NAMALWA (cell line): Measurements from ENCODE around the gene EXOC4.
"Not testable (repeated sequence)": the region's sequence is repeated elsewhere in the genome, so short reads cannot be mapped to it uniquely, and the experiment has no call there.

ENCODE experiments used
- DNase-seq: peaks from one replicate; pipeline ENCODE4 v3.0.0-alpha.2; 2015; ENCODE audit warnings: low spot score

Gene EXOC4

DNA sequence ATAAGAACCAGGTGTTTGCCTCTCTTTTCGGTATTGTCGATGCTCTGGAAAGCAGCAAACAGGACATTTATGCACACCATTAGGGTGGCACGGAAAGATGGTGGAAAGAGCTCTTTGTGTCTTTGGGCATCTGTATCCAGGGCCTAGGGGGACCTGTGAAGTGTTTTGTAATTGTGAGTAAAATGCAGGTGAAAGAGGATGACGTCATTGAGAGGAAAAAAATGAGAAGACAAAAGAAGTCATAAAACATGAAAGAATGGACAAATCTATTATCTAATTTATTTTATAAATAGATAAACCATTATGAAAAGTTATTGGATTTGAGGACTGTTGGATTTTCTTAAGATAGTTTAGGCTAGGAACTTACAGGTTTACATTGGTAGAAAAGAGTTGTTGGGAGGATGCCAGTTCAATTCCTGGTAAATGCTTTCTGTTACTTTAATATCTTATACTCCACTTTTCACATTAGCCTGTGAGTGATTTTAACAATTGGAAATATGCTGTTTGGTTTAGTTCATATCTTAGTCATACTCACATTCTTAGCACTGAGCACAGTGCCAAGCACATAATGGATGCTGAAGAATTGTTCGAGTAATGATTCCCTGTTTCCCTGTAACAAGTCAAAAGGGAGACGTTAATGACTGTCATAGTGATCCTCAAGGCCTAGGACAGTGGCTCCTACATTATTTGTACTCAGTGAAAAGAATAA is 62.6 kb downstream of the EXOC4 start:
- DNase-seq, result no peak

DNA sequence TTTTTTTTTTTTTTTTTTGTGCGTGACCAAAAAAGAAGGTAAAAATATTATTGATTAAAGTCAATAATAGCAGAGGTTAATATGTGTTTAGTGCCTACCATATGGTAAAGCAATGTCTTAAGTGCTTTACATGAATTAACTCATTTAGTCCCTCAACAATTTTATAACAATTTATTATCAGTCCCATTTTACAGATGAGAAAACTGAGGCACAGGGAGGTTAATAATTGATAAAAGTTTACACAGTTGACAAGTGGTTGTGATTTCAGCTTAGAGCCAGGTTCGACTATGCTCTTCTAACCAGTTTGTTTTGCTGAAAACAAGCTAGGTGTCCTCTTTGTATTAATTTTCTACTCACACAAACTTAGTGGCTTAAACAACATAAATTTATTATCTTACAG is 67.0 kb downstream of the EXOC4 start:
- no peak for DNase-seq

DNA sequence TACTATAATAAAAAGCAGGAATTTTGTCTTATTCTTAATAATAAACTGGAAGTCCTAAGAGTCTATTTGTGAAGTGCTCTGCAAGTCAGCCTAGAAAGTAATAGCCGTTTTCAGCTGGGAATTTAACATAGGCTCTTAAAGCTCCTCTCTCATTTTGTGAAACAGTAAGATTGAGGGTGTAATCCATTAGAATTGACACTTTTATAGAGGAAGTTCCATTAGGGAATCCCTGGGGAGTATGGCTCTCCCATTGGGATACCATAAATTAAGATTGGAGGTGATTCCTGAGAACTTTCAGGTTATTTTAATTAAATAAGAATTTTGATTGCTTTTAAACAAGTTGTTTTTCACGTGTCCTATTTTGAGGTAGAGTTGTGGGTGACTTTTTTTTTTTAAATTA is 68.0 kb downstream of the EXOC4 start:
- DNase-seq, result no peak

DNA sequence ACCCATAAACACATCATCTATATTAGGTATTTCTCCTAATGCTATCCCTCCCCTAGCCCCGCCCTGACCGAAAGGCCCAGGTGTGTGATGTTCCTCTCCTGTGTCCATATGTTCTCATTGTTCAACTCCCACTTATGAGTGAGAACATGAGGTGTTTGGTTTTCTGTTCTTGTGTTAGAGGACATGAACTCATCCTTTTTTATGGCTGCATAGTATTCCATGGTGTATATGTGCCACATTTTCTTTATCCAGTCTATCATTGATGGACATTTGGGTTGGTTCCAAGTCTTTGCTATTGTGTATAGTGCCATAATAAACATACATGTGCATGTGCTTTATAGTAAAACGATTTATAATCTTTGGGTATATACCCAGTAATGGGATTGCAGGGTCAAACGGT is 68.5 kb downstream of the EXOC4 start:
- DNase-seq, result not testable (repeated sequence)

DNA sequence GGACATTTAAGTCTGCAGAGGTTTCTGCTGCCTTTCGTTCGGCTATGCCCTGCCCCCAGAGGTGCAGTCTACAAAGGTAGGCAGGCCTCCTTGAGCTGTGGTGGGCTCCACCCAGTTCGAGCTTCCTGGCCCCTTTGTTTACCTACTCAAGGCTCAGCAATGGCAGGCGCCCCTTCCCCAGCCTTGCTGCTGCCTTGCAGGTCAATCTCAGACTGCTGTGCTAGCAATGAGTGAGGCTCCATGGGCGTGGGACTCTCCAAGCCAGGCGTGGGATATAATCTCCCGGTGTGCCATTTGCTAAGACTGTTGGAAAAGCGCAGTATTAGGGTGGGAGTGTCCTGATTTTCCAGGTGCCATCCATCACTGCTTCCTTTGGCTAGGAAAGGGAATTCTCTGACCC is 73.9 kb downstream of the EXOC4 start:
- not testable (repeated sequence) for DNase-seq

DNA sequence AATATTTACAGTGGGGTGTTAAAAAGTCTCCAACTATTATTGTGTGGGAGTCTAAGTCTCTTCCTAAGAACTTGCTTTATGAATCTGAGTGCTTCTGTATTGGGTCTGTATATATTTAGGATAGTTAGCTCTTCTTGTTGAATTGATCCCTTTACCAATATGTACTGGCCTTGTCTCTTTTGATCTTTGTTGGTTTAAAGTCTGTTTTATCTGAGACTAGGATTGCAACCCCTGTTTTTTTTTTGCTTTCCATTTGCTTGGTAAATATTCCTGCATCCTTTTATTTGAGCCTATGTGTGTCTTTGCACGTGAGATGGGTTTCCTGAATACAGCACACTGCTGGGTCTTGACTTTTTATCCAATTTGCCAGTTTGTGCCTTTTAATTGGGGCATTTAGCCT is 75.1 kb downstream of the EXOC4 start:
- not testable (repeated sequence) for DNase-seq

DNA sequence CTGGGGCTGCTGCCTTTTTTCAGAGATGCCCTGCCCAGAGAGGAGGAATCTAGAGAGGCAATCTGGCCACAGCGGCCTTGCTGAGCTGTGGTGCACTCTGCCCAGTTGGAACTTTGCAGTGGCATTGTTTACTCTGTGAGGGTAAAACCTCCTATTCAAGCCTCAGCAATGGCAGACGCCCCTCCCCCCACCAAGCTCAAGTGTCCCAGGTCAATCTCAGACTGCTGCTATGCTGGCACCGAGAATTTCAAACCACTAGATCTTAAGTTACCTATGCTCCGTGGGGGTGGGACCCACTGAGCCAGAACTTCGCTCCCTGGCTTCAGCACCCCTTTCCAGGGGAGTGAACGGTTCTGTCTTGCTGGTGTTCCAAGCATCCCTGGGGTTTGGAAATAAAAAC is 77.2 kb downstream of the EXOC4 start:
- no peak for DNase-seq

DNA sequence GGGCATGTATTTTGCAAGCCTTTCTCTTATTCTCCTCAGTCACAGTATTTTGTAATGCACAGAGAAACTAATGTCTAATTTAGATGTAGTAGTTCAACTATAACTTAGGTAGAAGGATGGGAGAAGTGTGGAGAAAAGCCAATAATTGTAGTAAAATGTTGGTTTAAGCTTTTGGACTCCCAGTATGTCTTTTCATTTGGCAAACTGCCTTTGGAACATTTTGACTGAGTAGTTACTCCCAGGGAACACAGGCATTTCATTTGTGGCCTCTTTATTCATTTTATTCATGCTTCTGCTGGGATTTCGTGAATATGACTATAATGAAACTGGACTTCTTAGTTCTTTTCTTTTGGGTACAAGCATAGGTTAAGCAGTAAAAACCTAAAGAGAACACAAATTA is 79.0 kb downstream of the EXOC4 start:
- DNase-seq, result no peak

DNA sequence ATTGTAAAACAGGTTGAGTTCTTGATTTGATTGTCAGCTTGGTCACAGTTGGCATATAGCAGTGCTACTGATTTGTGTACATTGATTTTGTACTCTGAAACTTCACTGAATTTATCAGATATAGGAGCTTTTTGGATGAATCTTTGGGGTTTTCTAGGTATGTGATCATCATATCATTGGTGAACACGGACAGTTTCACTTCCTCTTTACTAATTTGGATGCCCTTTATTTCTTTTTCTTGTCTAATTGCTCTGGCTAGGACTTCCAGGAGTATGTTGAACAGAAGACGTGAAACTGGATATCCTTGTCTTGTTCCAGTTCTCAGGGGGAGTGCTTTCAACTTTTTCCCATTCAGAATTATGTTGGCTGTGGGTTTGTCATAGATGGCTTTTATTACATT is 86.9 kb downstream of the EXOC4 start:
- DNase-seq, result peak; percentile 39

DNA sequence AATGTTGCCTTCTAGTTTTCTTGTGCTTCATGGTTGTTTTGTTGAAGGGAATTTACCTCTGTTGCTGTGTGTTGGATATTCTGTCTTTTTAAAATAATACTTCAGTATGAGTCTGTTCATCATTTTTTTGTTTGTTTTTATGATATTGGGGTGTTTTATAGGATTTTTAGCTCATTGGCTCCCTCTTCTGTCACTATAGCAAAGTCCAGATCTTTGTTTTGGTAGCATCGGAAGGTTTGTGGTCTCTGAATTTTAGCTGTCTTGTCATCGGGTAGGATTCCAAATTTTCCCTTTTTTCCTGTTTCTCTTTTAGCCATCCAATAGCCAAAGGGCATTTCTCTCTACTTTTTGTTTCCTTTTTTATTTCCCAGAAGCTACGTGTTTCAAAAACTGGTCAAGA is 91.4 kb downstream of the EXOC4 start:
- peak; percentile 51 for DNase-seq

DNA sequence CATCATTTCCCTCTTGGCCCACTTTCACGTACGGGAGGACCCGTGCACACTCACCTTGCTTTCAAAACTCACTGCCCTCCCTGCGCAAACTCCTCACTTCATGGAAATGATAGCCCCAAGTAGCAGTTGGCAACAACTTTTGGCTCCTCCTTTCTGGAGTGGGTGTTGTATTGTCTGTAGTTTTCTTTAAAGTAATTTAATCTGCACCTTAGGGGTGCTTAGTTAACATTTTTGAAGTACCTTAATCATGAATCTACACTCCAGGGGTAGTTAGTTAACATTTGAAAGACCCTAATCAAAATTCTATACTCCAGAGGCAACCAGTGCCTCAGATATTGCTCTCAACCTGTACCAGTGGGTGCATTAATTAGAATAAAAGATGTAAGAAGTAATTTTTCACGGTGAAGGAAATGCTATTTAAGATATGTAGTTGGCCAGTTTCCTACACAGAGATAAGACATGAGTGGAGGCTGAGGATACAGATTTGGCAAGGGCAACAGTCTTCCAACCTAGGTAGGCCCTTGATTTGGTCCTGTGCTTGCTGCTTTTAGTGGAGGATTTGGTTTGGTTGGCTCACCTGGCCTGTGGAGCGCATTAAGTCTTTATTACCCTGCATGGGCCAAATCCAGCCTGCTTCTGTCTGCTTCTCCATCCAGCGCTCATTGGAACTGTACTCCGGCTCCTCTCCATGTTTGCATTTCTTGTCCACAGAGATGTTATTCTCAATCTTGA is 93.0 kb downstream of the EXOC4 start:
- DNase-seq, result no peak

DNA sequence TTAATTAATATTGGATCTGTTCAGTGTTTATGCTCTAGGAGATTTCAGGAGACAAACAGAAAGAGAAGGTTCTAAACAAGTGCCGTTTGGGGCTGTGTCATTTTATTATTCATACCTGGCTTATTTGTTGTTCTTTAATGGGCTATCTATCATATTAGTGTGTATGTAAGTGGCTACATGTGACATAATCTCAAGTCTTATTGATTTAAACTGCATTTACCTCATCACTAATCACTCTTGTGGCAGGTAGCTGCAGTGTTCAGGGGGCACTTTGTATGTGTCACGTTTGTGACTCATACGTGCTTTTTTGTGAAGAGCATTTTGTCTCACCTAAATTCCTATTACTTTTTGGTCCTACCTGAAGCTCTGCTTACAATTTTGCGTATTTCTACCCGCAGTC is 95.4 kb downstream of the EXOC4 start:
- DNase-seq, result no peak

DNA sequence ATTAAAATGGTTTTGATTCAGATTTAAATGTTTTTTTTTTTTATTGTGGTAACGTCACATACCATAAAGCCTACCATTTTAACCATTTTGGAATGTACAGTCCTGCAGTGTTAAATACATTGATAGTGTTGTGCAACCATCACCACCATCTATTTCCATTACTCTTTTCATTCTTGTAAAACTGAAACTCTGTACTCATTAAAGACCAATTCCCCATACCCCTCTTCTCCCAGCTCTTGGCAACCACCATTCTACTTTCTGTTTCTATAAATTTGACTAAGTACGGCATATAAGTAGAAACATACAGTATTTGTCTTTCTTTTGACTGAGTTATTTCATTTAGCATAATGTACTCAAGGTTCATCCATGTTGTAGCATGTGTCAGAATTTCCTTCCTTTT is 96.2 kb downstream of the EXOC4 start:
- DNase-seq, result no peak

DNA sequence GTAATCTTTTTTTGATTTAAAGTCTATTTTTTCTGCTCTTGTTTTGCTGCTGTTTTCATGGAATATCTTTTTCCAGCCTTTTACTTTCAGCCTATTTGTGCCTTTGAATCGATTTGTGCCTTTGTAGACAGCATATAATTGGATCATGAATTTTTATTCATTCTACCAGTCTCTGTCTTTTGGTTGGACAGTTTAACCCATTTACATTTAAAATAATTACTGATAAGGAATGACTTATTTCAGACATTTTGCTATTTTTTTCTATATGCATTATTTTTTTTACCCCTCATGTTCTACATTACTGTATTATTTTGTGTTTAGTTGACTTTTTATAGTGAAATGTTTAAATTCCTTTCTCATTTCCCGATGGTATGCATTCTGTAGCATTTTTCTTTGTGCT is 99.6 kb downstream of the EXOC4 start:
- DNase-seq, result no peak

DNA sequence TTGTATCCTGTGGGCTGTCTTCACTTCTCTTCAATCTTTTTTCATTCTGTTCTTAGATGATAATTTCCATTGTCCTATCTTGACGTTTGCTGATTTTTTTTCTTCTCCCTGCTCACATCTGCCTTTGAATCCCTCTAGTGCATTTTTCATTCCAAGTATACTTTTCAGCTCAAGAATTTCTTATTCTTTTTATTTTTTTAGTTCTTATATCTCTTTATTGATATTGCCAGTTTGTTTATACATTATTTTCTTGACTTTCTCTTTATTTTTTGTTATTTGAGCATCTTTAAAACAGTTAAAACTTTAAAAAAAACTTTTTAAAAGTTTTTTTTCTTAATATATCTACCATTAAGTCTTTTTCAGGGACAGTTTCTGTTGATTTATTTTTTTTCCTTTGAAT is 100.9 kb downstream of the EXOC4 start:
- DNase-seq, result no peak

DNA sequence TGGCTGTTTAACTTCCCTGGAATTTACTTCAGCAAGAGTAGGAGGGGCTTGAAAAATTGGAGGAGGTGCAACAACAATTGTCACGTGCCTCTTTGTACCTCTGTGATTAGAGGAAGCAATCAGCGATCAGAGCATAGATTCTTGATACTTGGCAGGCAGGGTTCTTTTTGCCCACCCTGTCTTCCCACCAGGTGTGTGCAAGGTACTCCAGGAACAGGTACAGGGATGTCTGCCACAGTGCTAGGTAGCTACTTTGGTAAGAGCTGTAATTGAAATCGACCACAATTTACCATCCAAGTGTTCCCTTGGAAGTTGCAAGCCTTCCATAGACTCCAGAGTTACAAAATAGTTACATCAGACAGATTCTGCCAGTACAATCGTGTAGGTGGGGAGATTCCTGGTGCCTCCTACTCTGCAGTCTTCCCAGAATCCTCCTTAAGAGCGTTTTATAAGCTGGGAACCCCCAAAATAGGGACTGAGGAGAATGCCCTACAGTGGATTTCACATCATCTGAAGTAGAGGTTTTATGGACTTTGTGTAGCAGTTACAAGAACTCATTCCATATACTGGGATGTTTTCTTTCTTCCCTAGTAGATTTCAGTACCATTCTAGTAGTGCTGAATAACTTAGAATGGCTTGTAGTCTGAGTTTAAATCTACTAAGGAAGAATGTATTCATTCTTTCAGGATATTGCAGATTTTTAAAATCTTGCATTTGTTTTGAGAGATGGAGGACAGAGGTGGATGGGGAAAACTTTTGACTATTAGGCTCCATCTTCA is 101.9 kb downstream of the EXOC4 start:
- no peak for DNase-seq

DNA sequence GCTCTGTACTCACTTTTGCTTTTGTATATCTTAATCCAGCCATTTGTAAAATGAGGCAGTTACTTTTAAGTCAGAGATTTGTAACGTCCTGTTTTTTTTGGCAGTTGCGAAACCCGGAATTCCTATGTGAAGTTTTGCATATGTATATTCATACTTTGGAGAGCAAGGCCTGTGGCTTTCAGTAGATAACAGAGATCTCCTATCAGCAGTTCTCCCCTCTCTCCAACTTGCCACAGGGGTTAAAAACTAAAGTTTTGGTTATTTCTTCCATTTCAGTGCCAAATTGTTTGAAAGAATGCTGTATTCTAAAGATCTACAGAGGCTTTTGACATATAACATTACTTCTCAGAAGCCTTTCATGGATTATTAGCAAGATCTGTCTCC is 102.4 kb downstream of the EXOC4 start:
- DNase-seq, result no peak

DNA sequence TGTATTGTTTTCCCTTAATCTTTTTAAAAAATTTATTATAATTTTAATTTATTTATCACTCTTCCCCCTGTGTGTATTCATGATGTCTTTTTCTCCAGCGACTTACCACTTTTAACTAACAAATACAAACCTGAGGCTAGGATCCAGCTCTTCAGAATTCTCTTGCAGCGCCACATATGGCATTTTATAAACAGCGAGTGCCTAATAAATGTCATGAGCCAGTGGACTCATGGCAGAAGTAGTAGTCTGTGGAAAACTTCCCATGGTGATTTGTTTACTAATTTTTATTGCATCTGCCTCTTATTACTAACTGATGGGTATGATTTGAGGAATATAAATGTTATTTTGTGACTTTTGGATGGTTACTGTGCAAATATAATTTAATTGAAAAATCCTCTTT is 102.9 kb downstream of the EXOC4 start:
- no peak for DNase-seq

DNA sequence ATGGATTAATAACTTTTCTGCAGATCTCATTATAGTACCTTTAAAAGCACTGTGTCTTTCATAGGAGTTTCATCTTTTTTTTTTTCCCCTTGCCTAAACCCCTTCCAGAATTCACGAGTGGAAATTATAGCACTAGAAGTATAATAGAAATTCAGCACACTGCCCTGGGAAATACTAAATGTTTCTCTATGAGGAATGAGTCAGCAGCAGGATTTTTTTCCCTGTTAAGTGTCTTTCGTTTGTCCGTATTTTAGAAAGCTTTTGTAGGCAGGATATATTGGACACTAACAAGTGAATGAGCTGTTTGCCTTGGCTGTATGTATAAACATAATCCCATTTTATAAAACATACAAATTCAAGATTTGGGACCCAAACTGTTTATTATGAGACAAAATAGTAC is 105.8 kb downstream of the EXOC4 start:
- DNase-seq, result no peak

DNA sequence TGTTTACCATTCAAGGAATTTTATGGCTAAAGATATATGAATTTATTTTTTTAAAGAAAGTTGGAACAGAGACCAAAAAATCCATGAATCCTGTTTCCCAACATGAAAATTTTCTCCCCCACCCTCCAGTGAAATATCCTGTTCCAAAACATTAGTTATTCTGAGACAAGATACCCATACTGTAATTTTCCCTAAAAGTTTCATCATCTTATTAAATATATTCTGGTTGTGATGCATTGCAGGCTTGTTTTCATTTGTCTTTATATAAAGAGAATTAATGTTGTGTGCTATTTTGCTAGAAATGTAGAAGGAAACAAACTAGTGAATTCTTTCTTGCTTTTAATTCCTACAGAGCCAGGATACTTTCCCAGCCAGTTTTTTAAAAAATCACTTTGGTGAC is 106.6 kb downstream of the EXOC4 start:
- DNase-seq, result no peak

DNA sequence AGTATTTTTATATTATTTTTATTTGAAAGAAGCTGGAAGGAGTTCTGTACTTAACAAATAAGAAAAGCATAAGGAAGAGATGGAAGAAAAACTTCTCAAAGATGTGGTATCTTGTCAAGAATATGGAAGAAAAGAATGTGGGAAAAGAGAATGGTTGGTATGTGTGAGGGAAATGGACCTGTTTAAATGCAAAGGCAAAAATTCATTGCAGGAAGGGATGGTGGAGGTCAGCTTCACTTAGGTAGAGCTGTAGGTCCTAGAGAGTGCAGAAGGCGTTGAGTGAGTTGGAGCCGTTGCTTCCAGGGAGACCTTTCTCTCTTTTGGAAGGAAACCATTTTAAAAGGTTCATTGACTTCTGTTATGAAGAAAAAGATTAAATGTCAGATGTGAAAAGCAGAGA is 107.3 kb downstream of the EXOC4 start:
- no peak for DNase-seq

DNA sequence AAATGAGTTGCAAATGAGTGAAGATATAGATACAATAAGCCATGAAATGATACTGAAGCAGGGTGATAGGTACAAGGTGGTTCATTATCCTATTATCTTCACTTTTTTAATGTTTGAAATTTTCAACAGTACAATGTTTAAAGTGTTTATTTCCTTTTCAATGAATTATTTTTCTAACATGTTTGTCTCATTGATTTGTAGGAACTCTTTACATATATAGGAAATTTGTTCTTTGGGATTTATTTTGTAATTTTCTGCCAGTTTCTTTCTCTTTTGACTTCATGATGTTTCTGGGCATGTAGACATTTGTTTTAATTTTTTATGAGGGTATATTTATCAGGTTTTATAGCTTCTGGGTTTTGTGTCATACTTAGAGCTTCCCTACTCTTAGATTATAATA is 108.9 kb downstream of the EXOC4 start:
- DNase-seq, result no peak

DNA sequence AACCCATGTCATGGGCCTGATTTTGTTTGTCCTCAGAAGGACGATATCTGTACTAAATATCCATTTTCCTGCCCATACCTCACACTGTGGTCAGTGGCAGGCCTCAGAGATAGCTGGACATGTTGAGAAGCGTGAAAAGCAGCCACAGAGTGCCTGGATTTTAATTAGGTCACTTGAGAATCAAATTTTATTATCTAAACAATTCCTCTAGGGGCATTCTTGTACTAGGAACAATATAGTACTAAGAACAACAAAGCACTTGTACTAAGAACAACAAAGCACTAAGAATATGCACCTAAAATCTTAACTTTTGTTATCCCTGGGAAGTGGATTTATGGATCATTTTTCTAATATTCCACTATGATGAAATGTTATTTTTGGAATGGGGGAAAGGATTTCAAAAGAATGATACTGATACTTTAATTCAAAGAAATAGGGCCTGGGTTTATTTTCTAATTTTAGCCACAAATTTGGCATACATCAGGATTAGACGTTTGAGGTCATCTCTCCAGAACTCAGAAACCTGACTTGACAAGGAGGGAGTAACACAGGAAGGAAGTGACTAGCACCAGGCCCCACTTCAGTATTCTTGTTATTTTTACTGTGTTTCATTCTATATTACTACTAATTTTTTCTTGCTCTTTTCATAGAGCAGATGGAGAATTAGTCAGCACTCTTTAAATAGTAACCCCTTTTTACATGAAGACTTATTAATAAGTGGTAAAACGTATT is 112.2 kb downstream of the EXOC4 start:
- DNase-seq, result no peak
